ENCODE results near the gene CHURC1. TPM values are rescaled to one million over a fixed set of nuclear protein-coding genes. Genes with fewer than 3 reads are reported as not detected.

Gene CHURC1
- total and polyA plus RNA-seq, 4 donors = 75.6 to 106 (median 78.4) TPM

- no peaks in the 10 kb centered on the region for H3K27me3 ChIP-seq (ENCODE audit: control insufficient read depth in 1 of 2, insufficient read depth in 2 of 2, low read length in 1 of 2)
- intact Hi-C loops (cut with DNase I) = loop anchor here in 1 of 2 donors (10.0 kb wide), 1 partner anchor 371 kb away; the partner anchor contains the start of genes HSPA2 and PPP1R36
- H3K9me3 ChIP-seq (ENCODE audit: control insufficient read depth, low read length) = no peaks in the 10 kb centered on the region
- ATAC-seq (ENCODE audit: low FRiP score) (no peak), DNase-seq (no peak)
- 73 to 77% methylated on average over 2 of the region's 2 CpGs for WGBS, 2 donors
- H3K27ac ChIP-seq (ENCODE audit: low read depth in 1 of 2, low read length in 2 of 2) = no peak overlapping the region
- no peaks in the 10 kb centered on the region for H3K36me3 ChIP-seq (ENCODE audit: control insufficient read depth in 1 of 2, insufficient read depth in 2 of 2, low read length in 1 of 2)
- H3K4me1 ChIP-seq (ENCODE audit: control insufficient read depth in 1 of 2, insufficient read depth in 2 of 2, low read length in 2 of 2) = peaks cover 6 to 7% of the 10 kb centered on the region in 2 donors
- peak overlapping the region in 1 of 2 donors; percentile 26 for H3K4me3 ChIP-seq (ENCODE audit: low read length in 2 of 2)
Measured at GRCh38 chr14:64915797-64916196, 1.5 kb downstream of the CHURC1 start.

- Histone ChIP-seq H3K9me3 (ENCODE audit: control insufficient read depth, low read length) (no peaks in the 10 kb centered on the region), H3K27me3 (ENCODE audit: control insufficient read depth in 1 of 2, insufficient read depth in 2 of 2, low read length in 1 of 2) (no peaks in the 10 kb centered on the region), H3K36me3 (ENCODE audit: control insufficient read depth in 1 of 2, insufficient read depth in 2 of 2, low read length in 1 of 2) (no peaks in the 10 kb centered on the region), H3K4me1 (ENCODE audit: control insufficient read depth in 1 of 2, insufficient read depth in 2 of 2, low read length in 2 of 2) (peaks cover 6 to 7% of the 10 kb centered on the region in 2 donors), H3K27ac (ENCODE audit: low read depth in 1 of 2, low read length in 2 of 2) (peak overlapping the region in 1 of 2 donors; percentile 88), H3K4me3 (ENCODE audit: low read length in 2 of 2) (no peak overlapping the region)
- intact Hi-C loops (cut with DNase I) = loop anchor here in 1 of 2 donors (10.0 kb wide), 1 partner anchor 373 kb away; the partner anchor contains the start of genes HSPA2 and PPP1R36
- WGBS, 2 donors = 75 to 78% methylated on average over 4 of the region's 4 CpGs
- ATAC-seq (ENCODE audit: low FRiP score) = no peak
- DNase-seq = no peak
Measured at GRCh38 chr14:64918216-64918615, 4.0 kb downstream of the CHURC1 start.

GRCh38 chr14:64919215-64919614, 5.0 kb downstream of the CHURC1 start:
- Histone ChIP-seq H3K36me3 (ENCODE audit: control insufficient read depth in 1 of 2, insufficient read depth in 2 of 2, low read length in 1 of 2) (no peaks in the 10 kb centered on the region), H3K27ac (ENCODE audit: low read depth in 1 of 2, low read length in 2 of 2) (peak overlapping the region in 1 of 2 donors; percentile 92), H3K9me3 (ENCODE audit: control insufficient read depth, low read length) (no peaks in the 10 kb centered on the region), H3K4me1 (ENCODE audit: control insufficient read depth in 1 of 2, insufficient read depth in 2 of 2, low read length in 2 of 2) (peaks cover 6 to 7% of the 10 kb centered on the region in 2 donors), H3K4me3 (ENCODE audit: low read length in 2 of 2) (no peak overlapping the region), H3K27me3 (ENCODE audit: control insufficient read depth in 1 of 2, insufficient read depth in 2 of 2, low read length in 1 of 2) (no peaks in the 10 kb centered on the region)
- intact Hi-C loops (cut with DNase I) = loop anchor here in 1 of 2 donors (10.0 kb wide), 1 partner anchor 374 kb away; the partner anchor contains the start of genes HSPA2 and PPP1R36
- DNase-seq (no peak), ATAC-seq (ENCODE audit: low FRiP score) (no peak)

GRCh38 chr14:64919618-64920017, 5.4 kb downstream of the CHURC1 start:
- DNase-seq = peak in 1 of 2 donors; percentile 65
- Histone ChIP-seq H3K9me3 (ENCODE audit: control insufficient read depth, low read length) (no peaks in the 10 kb centered on the region), H3K4me1 (ENCODE audit: control insufficient read depth in 1 of 2, insufficient read depth in 2 of 2, low read length in 2 of 2) (peaks cover 6 to 7% of the 10 kb centered on the region in 2 donors), H3K4me3 (ENCODE audit: low read length in 2 of 2) (no peak overlapping the region), H3K36me3 (ENCODE audit: control insufficient read depth in 1 of 2, insufficient read depth in 2 of 2, low read length in 1 of 2) (no peaks in the 10 kb centered on the region), H3K27ac (ENCODE audit: low read depth in 1 of 2, low read length in 2 of 2) (peak overlapping the region in 1 of 2 donors; percentile 92), H3K27me3 (ENCODE audit: control insufficient read depth in 1 of 2, insufficient read depth in 2 of 2, low read length in 1 of 2) (no peaks in the 10 kb centered on the region)
- WGBS, 2 donors = 22 to 23% methylated on average over 5 of the region's 5 CpGs
- intact Hi-C loops (cut with DNase I) = loop anchor here in 1 of 2 donors (10.0 kb wide), 1 partner anchor 375 kb away; the partner anchor contains the start of genes HSPA2 and PPP1R36
- no peak for ATAC-seq (ENCODE audit: low FRiP score)

GRCh38 chr14:64920465-64920864, 6.2 kb downstream of the CHURC1 start:
- Histone ChIP-seq H3K36me3 (ENCODE audit: control insufficient read depth in 1 of 2, insufficient read depth in 2 of 2, low read length in 1 of 2) (no peaks in the 10 kb centered on the region), H3K27ac (ENCODE audit: low read depth in 1 of 2, low read length in 2 of 2) (peak overlapping the region; percentile 57 to 67), H3K27me3 (ENCODE audit: control insufficient read depth in 1 of 2, insufficient read depth in 2 of 2, low read length in 1 of 2) (no peaks in the 10 kb centered on the region), H3K4me3 (ENCODE audit: low read length in 2 of 2) (no peak overlapping the region), H3K9me3 (ENCODE audit: control insufficient read depth, low read length) (no peaks in the 10 kb centered on the region), H3K4me1 (ENCODE audit: control insufficient read depth in 1 of 2, insufficient read depth in 2 of 2, low read length in 2 of 2) (peaks cover under 1 to 7% of the 10 kb centered on the region in 2 donors)
- 7 to 27% methylated on average over 2 of the region's 2 CpGs for WGBS, 2 donors
- intact Hi-C loops (cut with DNase I) = no loop called here
- ATAC-seq (ENCODE audit: low FRiP score) (no peak), DNase-seq (no peak)

- DNase-seq (no peak), ATAC-seq (ENCODE audit: low FRiP score) (no peak)
- WGBS, 2 donors = 86 to 92% methylated on average over 3 of the region's 3 CpGs
- Histone ChIP-seq H3K4me1 (ENCODE audit: control insufficient read depth in 1 of 2, insufficient read depth in 2 of 2, low read length in 2 of 2) (peaks cover 3 to 7% of the 10 kb centered on the region in 2 donors), H3K27me3 (ENCODE audit: control insufficient read depth in 1 of 2, insufficient read depth in 2 of 2, low read length in 1 of 2) (no peaks in the 10 kb centered on the region), H3K36me3 (ENCODE audit: control insufficient read depth in 1 of 2, insufficient read depth in 2 of 2, low read length in 1 of 2) (no peaks in the 10 kb centered on the region), H3K9me3 (ENCODE audit: control insufficient read depth, low read length) (no peaks in the 10 kb centered on the region), H3K27ac (ENCODE audit: low read depth in 1 of 2, low read length in 2 of 2) (no peak overlapping the region), H3K4me3 (ENCODE audit: low read length in 2 of 2) (no peak overlapping the region)
- intact Hi-C loops (cut with DNase I) = no loop called here
Measured at GRCh38 chr14:64923015-64923414, 8.8 kb downstream of the CHURC1 start.

- Histone ChIP-seq H3K4me3 (ENCODE audit: low read length in 2 of 2) (no peak overlapping the region), H3K27me3 (ENCODE audit: control insufficient read depth in 1 of 2, insufficient read depth in 2 of 2, low read length in 1 of 2) (no peaks in the 10 kb centered on the region), H3K9me3 (ENCODE audit: control insufficient read depth, low read length) (no peaks in the 10 kb centered on the region), H3K36me3 (ENCODE audit: control insufficient read depth in 1 of 2, insufficient read depth in 2 of 2, low read length in 1 of 2) (no peaks in the 10 kb centered on the region), H3K4me1 (ENCODE audit: control insufficient read depth in 1 of 2, insufficient read depth in 2 of 2, low read length in 2 of 2) (peaks cover 6 to 12% of the 10 kb centered on the region in 2 donors), H3K27ac (ENCODE audit: low read depth in 1 of 2, low read length in 2 of 2) (no peak overlapping the region)
- intact Hi-C loops (cut with DNase I) = no loop called here
- DNase-seq (no peak), ATAC-seq (ENCODE audit: low FRiP score) (no peak)
- WGBS, 2 donors = 45 to 50% methylated on average over 4 of the region's 4 CpGs
Measured at GRCh38 chr14:64926398-64926995, 12.2 kb downstream of the CHURC1 start.

GRCh38 chr14:64927031-64927430, 12.8 kb downstream of the CHURC1 start:
- Histone ChIP-seq H3K27ac (ENCODE audit: low read depth in 1 of 2, low read length in 2 of 2) (no peak overlapping the region), H3K36me3 (ENCODE audit: control insufficient read depth in 1 of 2, insufficient read depth in 2 of 2, low read length in 1 of 2) (no peaks in the 10 kb centered on the region), H3K9me3 (ENCODE audit: control insufficient read depth, low read length) (no peaks in the 10 kb centered on the region), H3K4me1 (ENCODE audit: control insufficient read depth in 1 of 2, insufficient read depth in 2 of 2, low read length in 2 of 2) (peaks cover 6 to 12% of the 10 kb centered on the region in 2 donors), H3K4me3 (ENCODE audit: low read length in 2 of 2) (no peak overlapping the region), H3K27me3 (ENCODE audit: control insufficient read depth in 1 of 2, insufficient read depth in 2 of 2, low read length in 1 of 2) (no peaks in the 10 kb centered on the region)
- ATAC-seq (ENCODE audit: low FRiP score) (no peak), DNase-seq (no peak)
- intact Hi-C loops (cut with DNase I) = no loop called here
- 66 to 71% methylated on average over 3 of the region's 3 CpGs for WGBS, 2 donors
